Loucy (cell line): Measurements from ENCODE around the gene TAAR9.

Source experiments
- EZH2phosphoT487 ChIP-seq: fragments of 200-600 bp; IDR thresholded peaks from 2 replicates; pipeline ENCODE4 v1.6.1; 2018; ENCODE audit warnings: antibody characterized with exemption, mild to moderate bottlenecking, moderate library complexity, borderline replicate concordance
- TF ChIP-seq, protein P1 (sequence below): fragments of 200-600 bp; sonication (generic); conservative IDR thresholded peaks from 2 replicates; pipeline ENCODE4 v1.5.1; 2014; ENCODE audit warnings: mild to moderate bottlenecking, antibody characterized with exemption, low read length

DNA sequence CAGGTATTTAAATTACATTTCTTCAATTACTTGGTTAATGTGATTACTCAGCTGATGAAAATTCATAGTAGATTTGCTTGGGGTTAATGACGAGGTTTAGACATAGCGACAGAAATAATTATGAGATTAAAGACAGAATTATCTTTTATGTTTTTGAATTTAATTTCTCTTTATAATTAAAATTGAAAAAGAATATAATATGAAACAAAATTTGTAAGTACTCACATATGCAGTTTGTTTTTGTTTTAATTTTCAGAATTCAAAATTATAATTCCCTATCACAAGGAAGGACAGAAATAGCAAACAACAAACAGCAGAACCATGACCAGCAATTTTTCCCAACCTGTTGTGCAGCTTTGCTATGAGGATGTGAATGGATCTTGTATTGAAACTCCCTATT lies 14.3 kb downstream of the TAAR9 start, which contains the start of gene TAAR8:
- TF ChIP-seq EZH2phosphoT487: no peak
- TF ChIP-seq, protein P1, sequence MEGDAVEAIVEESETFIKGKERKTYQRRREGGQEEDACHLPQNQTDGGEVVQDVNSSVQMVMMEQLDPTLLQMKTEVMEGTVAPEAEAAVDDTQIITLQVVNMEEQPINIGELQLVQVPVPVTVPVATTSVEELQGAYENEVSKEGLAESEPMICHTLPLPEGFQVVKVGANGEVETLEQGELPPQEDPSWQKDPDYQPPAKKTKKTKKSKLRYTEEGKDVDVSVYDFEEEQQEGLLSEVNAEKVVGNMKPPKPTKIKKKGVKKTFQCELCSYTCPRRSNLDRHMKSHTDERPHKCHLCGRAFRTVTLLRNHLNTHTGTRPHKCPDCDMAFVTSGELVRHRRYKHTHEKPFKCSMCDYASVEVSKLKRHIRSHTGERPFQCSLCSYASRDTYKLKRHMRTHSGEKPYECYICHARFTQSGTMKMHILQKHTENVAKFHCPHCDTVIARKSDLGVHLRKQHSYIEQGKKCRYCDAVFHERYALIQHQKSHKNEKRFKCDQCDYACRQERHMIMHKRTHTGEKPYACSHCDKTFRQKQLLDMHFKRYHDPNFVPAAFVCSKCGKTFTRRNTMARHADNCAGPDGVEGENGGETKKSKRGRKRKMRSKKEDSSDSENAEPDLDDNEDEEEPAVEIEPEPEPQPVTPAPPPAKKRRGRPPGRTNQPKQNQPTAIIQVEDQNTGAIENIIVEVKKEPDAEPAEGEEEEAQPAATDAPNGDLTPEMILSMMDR: no peak
